Aorta (tissue), 5 donors: ENCODE data around the gene WNT11. TPM values are rescaled to one million over a fixed set of nuclear protein-coding genes. Genes with fewer than 3 reads are reported as not detected.

ENCODE experiments used
- ATAC-seq: fragments of 200-7000 bp; cut with Tn5 transposase; one replicate; pipeline ENCODE4 v1.9.1; 2022; ENCODE audit warnings: moderate library complexity; ENCODE audit not compliant: low FRiP score
- DNase-seq, 2 donors: peaks; one replicate each; pipeline ENCODE4 v3.0.0-alpha.2; 2020
- H3K27ac ChIP-seq, 2 donors: one replicate each; pipeline ENCODE4 v1.5.1; 2013; ENCODE audit warnings: low read length in 2 of 2, mild to moderate bottlenecking in 2 of 2, moderate library complexity in 2 of 2, control low read depth in 1 of 2, inconsistent platforms in 1 of 2, low read depth in 1 of 2
- H3K27me3 ChIP-seq, 2 donors: one replicate each; pipeline ENCODE4 v1.6.1; 2013; ENCODE audit warnings: control low read depth in 1 of 2, low read length in 1 of 2, mild to moderate bottlenecking in 1 of 2, moderate library complexity in 1 of 2; ENCODE audit not compliant: insufficient read depth in 2 of 2, control insufficient read depth in 1 of 2
- H3K36me3 ChIP-seq, 2 donors: one replicate each; pipeline ENCODE4 v1.6.1; 2013; ENCODE audit warnings: control low read depth in 1 of 2, low read length in 1 of 2, mild to moderate bottlenecking in 1 of 2; ENCODE audit not compliant: insufficient read depth in 2 of 2, control insufficient read depth in 1 of 2
- H3K4me1 ChIP-seq, 2 donors: one replicate each; pipeline ENCODE4 v1.6.1; 2013; ENCODE audit warnings: low read length in 2 of 2, control low read depth in 1 of 2, mild to moderate bottlenecking in 1 of 2, moderate library complexity in 1 of 2; ENCODE audit not compliant: insufficient read depth in 2 of 2, control insufficient read depth in 1 of 2
- H3K4me3 ChIP-seq, 2 donors: one replicate each; pipeline ENCODE4 v1.5.1; 2013; ENCODE audit warnings: low read length in 2 of 2, control low read depth in 1 of 2, mild to moderate bottlenecking in 1 of 2
- H3K9me3 ChIP-seq: one replicate; pipeline ENCODE4 v1.6.1; 2013; ENCODE audit warnings: mild to moderate bottlenecking, low read length; ENCODE audit not compliant: control insufficient read depth
- WGBS, 2 donors: extraction: QIAGEN DNeasy Blood & Tissue Kit; methylation state at CpG; one replicate each; pipeline ENCODE4 v1.1.7; 2013; 5-methylcytosine and 5-hydroxymethylcytosine counted together
- intact Hi-C, 2 donors: fragments of 100-400 bp; cut with DNase I; formaldehyde crosslinking; loops; one replicate each; pipeline versions ENCODE4 v1.14.2 to v1.15.0; 2022
- polyA plus RNA-seq, 2 donors: library from polyadenylated mRNA; stranded (reverse); fragments of 200-250 nt; gene quantifications; one replicate each; pipeline ENCODE4 v1.2.3, GENCODE V29; 2013
- total RNA-seq, 2 donors: library from RNA; stranded (reverse); fragmentation: NEBNext Ultra II Directional; extraction: Animal tissue kit (Norgen Biotek cat#: 25700); gene quantifications; one replicate each; pipeline ENCODE4 v1.2.1, GENCODE V29; 2021
- donor health status: healthy with polysubstance abuse.
- donor health status: Bipolar disorder and iron deficiency.
- donor health status: DM: no; HTN: no; CAD: no.
- donor health status: DM: no; HTN: no; CAD: no.
- donor health status: DM: yes; HTN: yes; CAD: no.

WNT11 gene
- total and polyA plus RNA-seq, 4 donors: 0.25 to 30.0 (median 4.1) TPM

DNA sequence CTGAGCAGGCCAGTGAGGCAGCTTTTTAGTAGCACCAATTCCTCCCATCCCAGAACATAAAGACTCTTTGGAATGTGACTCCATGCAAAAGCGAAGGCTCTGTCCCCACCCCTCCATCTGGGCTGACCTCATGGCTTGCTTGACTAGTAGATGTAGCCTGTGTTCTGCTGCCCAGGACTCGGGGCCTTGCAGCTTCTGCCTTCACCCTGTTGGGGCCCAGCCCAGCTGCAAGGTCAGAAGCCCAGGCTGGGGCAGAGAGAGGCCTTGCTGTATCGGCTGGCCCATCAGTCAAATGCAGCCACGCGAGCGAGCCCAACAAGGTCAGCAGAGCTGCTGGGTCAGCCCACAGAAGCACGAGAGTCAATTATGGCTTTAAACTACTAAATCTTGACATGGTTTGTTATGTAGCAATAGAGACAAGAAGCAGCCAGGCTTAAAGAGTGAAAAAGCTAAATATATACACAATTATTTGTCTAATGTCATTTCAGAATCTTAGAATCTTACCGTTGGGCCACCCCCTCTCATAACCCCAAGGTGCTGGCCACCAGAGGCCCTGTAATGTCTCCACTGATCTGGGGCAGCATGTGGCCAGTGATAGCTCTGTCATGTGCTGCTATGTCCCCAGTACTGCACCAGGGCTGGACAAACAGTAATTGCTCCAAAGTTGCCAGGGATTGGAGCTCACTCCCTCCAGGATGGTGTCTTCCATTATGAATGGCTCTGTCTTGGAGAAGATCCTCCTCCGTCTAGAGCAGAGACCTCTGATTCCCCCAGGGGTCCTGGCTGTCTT lies 10.4 kb upstream of the WNT11 start:
- Histone ChIP-seq H3K36me3 (no peaks in the 10 kb centered on the region), H3K27me3 (no peaks in the 10 kb centered on the region), H3K27ac (no peak overlapping the region), H3K4me3 (no peak overlapping the region), H3K9me3 (no peaks in the 10 kb centered on the region), H3K4me1 (no peaks in the 10 kb centered on the region)
- ATAC-seq: no peak
- intact Hi-C loops: no loop called here
- 79 to 81% methylated on average over 9 of the region's 9 CpGs for WGBS, 2 donors
- peak in 1 of 2 donors; percentile 64 for DNase-seq

GRCh38 chr11:76215941-76216340 lies 9.6 kb upstream of the WNT11 start:
- no peak overlapping the region for H3K4me3 ChIP-seq
- no peak for ATAC-seq
- intact Hi-C loops: no loop called here
- no peak overlapping the region for H3K27ac ChIP-seq
- no peaks in the 10 kb centered on the region for H3K4me1 ChIP-seq
- no peaks in the 10 kb centered on the region for H3K27me3 ChIP-seq
- peak in 1 of 2 donors; percentile 65 for DNase-seq
- no peaks in the 10 kb centered on the region for H3K36me3 ChIP-seq
- 73 to 77% methylated on average over 6 of the region's 6 CpGs for WGBS, 2 donors
- no peaks in the 10 kb centered on the region for H3K9me3 ChIP-seq

GRCh38 chr11:76214968-76215548 lies 8.8 kb upstream of the WNT11 start:
- H3K4me3 ChIP-seq: no peak overlapping the region
- ATAC-seq (no peak), DNase-seq (peak in 1 of 2 donors; percentile 22)
- no peak overlapping the region for H3K27ac ChIP-seq
- intact Hi-C loops: no loop called here
- WGBS, 2 donors: 84 to 91% methylated on average over 7 of the region's 7 CpGs
- H3K36me3 ChIP-seq: no peaks in the 10 kb centered on the region
- no peaks in the 10 kb centered on the region for H3K9me3 ChIP-seq
- H3K4me1 ChIP-seq: no peaks in the 10 kb centered on the region
- no peaks in the 10 kb centered on the region for H3K27me3 ChIP-seq

GRCh38 chr11:76214186-76214585 lies 7.9 kb upstream of the WNT11 start:
- 83 to 94% methylated on average over 4 to 5 of the region's 5 CpGs for WGBS, 2 donors
- Histone ChIP-seq H3K9me3 (no peaks in the 10 kb centered on the region), H3K4me1 (no peaks in the 10 kb centered on the region), H3K36me3 (no peaks in the 10 kb centered on the region), H3K27ac (no peak overlapping the region), H3K27me3 (no peaks in the 10 kb centered on the region), H3K4me3 (no peak overlapping the region)
- DNase-seq: peak in 1 of 2 donors; percentile 45
- no peak for ATAC-seq
- intact Hi-C loops: no loop called here

DNA sequence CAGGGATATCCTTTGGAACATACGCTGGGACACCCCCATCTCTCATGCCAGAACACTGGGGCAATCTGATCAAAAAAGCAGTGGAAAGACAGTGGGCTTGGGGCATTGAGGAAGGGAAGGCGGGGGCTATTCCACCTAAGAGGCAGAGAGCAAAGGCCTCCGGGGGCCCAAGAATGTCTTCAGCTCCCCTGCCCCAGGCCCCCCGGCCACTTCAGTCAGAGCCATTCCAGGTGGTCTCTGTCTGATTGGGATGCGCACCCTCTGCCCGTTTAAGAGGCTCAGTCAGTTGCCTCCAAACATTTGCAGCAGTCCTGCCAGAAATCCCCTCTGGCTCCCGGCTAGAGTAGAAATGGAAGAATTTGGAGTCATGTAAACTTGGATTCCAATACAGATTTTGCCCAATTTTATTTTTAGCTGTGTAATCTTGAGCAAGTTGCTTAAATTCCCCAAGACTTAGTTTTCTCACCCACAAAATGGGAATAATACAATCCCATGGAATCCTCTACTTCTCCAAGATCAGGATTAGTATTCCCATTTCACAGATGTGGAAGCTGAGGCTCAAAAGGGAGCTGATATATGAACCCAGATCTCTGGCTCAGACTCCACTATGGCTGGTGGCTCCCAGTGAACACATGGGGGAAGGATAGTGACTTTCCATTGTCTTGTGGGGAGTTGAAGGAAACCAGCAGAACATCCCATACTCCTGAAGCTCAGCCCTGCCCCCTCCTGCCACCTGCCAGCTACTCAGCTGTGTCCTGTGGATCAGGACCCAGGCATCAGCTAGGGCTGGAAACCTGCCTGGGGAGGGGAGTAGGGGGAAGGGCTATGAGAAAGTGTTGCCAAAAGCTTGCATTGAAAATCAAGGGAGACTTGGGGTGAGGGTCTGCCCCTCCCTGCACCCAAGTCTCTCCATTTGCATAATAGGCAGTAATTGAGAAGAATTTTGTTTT lies 6.1 kb upstream of the WNT11 start:
- DNase-seq (no peak), ATAC-seq (no peak)
- Histone ChIP-seq H3K9me3 (no peaks in the 10 kb centered on the region), H3K4me3 (no peak overlapping the region), H3K36me3 (no peaks in the 10 kb centered on the region), H3K4me1 (no peaks in the 10 kb centered on the region), H3K27ac (no peak overlapping the region), H3K27me3 (no peaks in the 10 kb centered on the region)
- 73 to 78% methylated on average over 7 of the region's 7 CpGs for WGBS, 2 donors
- intact Hi-C loops: no loop called here

- H3K4me1 ChIP-seq: no peaks in the 10 kb centered on the region
- H3K4me3 ChIP-seq: no peak overlapping the region
- WGBS, 2 donors: 47 to 49% methylated on average over 34 to 35 of the region's 35 CpGs
- no peaks in the 10 kb centered on the region for H3K27me3 ChIP-seq
- H3K9me3 ChIP-seq: no peaks in the 10 kb centered on the region
- no peak overlapping the region for H3K27ac ChIP-seq
- DNase-seq (no peak), ATAC-seq (no peak)
- no peaks in the 10 kb centered on the region for H3K36me3 ChIP-seq
- intact Hi-C loops: no loop called here
Observed at GRCh38 chr11:76210931-76211851, 4.9 kb upstream of the WNT11 start.

DNA sequence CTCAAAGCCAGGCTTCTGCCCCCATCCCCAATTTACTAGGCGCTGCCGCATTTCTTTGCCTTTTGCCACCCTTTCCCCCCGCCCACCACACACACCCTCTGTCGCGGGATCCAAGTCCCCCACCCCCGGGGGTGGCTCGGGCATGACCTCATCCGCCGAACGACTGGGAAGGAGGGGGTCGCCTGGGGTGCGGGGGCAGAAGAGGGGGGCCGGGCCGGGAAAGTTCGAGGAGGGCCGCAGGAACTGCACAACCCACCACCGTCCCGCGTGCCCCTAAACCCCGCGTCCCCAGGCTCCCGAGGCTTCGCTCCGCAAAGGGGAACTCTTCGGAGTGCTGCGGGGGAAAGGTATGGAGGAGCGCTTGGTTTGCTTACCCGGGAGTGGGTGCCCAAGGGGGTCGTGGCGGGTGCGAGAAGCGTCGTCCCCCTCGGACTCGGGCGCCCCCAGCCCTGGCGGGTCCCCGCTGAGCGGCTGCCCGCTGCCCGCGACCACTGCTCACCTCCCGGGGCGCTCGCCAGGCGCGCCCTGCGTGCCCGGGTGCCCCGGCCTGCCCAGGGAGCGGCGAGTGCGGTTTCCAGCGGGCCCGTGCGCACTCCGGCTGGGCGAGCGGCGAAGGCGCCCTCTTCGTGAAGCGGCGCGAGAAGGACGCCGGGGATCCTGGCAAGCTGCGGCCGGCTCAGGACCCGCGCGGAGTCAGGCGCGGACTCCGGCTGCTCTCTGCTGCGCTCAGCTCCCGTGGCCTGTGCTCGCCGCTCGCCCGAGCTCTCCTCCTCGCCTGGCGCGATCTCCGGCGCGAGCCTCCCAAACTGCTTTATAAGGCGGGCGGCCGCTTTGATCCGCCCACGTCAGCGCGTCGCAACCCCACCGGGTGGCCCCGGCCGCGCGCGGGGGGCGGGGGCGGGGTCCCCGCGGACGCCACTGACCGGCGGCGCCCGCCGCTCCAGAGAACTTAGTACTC lies 4.0 kb upstream of the WNT11 start:
- no peak overlapping the region for H3K27ac ChIP-seq
- peak; percentile 54 for ATAC-seq
- no peaks in the 10 kb centered on the region for H3K36me3 ChIP-seq
- DNase-seq: peak; percentile 79 to 93
- intact Hi-C loops: loop anchor here (2.0 to 5.0 kb wide), 4 partner anchors 25 to 302 kb away; partner anchors contain the start of gene EMSY (in 2 of the 2)
- H3K9me3 ChIP-seq: no peaks in the 10 kb centered on the region
- H3K4me1 ChIP-seq: no peaks in the 10 kb centered on the region
- H3K4me3 ChIP-seq: peak overlapping the region; percentile 27 to 52
- no peaks in the 10 kb centered on the region for H3K27me3 ChIP-seq
- WGBS, 2 donors: 0 to 1% methylated on average over 76 to 111 of the region's 111 CpGs
